ENCODE results near the gene GALNT12.

GALNT12 gene

DNA sequence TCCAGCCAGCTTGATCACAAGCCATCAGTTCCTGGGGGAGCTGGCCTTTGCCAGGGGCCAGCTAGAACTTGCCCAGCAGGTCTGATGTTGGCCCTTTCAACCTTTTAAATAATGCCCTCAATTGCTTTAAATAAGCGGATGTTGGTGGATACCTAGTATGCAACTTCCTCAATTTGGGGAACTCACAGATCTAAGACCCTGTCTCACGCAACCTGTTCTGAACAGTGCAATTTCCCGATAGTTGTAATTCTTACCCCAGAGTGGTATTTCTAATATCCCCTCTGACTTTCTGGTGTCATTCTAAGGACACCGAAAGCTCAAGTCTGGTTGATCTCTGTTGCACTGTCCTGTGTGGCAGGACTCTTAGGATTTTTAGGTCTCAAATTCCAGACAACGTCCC lies 23.1 kb downstream of the GALNT12 start:
- no peak overlapping the region for H3K4me3 ChIP-seq (ENCODE audit: low read depth, low read length)

DNA sequence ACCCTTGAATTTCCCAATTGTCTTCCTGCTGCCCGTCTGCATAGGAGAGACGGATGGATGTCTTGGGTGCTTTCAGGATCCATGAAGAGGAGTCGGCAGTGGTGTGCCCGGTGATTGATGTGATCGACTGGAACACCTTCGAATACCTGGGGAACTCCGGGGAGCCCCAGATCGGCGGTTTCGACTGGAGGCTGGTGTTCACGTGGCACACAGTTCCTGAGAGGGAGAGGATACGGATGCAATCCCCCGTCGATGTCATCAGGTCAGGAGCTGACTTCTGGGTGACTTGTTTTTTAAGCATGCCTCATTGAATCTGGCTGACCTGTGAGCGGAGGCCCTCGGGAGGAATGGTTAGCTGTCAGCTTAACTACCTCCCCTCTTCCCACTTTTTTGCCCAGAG lies 24.2 kb downstream of the GALNT12 start:
- no peak overlapping the region for H3K4me3 ChIP-seq (ENCODE audit: low read depth, low read length)

DNA sequence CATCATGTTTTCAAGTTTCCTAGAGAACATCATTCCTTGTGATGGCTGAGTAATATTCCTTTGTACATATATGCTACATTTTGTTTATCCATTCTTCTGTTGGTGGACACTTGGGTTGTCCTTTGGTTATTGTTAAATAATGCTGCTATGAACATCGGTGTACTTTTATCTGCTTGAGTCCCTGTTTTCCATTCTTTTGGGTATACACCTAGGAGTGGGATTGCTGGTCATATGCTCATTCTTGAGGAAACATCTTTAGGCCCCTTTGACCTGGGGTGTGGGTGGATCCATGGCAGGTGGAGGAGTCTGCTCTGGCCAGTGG lies 25.3 kb downstream of the GALNT12 start:
- no peak overlapping the region for H3K4me3 ChIP-seq (ENCODE audit: low read depth, low read length)

DNA sequence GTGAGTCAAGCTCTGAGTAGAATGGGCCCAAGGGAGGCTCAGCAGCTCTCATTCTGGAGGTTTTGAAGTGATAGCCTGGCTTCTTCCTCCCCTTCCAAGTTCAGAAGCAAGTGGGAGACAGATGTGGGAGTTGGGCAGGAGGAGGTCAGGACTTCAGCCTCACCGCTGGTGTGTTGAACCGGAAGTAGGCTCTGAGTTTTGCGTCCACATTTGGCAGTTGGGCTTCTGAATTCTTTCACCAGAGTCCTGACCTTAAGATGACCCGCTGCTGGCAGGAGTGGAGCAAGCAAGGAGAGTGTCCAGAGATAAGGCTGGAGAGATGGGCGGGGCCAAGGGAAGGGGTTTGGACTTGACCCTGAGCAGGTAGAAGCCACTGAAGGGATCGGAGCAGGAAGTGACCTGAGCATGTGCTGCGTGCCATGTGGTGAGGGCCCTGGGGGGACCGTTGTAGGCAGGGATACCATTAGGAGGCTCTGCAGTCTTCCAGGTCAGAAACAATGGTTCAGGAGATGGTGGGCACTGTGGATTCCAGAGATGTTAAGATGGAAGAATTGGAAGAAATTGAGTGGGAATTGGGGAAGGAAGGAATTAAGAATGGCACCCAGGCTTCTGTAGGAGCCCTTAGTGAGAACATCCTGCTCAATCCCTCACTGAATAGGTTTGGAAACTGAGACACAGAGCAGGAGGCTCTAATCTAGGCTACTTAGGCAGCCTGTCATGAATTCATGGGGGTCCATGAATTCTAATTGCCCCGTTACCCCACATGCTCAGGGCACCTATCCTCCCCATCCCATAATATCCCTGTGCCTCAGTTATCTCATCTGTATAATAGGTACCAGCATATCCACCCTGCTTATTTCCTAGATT lies 25.9 kb downstream of the GALNT12 start:
- H3K4me3 ChIP-seq (ENCODE audit: low read depth, low read length), result no peak overlapping the region

DNA sequence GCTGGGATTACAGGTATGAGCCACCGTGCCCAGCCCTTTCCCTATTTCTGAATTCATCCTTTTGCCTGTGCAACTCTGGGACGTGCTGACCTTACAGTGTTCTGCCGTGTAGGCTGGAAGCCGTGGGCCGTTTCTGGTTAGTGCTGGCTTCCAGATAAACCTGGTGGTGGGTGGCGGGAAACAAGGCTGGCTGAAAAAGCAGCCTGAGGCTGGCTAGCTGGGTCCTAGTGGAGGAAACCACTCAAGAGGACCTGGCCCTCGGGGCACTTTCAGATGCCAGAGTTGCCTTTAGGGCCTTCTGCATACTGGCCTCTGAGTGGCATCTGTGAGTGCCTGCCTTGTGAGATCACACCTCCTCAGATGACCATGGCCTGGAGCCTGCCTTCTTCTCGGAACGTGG lies 26.9 kb downstream of the GALNT12 start:
- H3K4me3 ChIP-seq (ENCODE audit: low read depth, low read length), result no peak overlapping the region

DNA sequence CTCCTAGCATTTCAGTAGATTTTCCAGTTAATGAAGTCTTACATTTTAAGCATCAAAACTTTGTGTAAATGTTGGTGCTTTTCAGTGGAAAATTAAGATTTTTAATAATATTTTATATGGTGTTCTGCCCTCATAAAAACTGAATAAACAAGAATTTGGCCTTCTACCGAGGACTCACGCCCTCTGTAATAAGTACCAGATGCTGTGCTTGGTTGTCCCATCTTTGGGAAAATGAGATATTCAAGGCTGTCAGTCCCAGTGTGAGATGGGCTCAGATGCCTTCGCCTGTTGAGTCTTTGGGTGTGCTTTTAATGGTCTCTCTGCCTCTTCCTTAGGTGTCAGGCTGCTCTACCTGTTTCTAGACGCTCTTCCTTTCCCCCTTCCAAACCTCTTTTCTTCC lies 28.7 kb downstream of the GALNT12 start:
- no peak overlapping the region for H3K4me3 ChIP-seq (ENCODE audit: low read depth, low read length)

DNA sequence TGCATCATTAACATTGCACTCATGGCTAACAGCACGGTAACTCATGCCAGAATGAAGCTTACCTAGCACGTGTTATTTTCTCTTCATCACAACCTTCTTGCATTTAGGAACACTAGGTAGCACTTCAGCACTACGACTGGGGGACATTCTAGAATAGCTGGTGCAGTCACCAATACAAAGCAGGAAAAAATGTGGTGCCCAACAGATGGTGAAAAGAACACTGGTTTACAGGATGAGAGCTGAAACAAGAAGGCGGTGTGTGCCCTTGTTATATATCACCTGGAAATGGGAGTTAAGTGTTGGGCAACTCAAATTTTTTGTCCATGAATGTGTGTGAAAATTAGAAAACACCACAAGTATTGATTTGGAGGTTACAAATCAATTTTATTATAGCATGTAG lies 30.0 kb downstream of the GALNT12 start:
- H3K4me3 ChIP-seq (ENCODE audit: low read depth, low read length), result no peak overlapping the region

DNA sequence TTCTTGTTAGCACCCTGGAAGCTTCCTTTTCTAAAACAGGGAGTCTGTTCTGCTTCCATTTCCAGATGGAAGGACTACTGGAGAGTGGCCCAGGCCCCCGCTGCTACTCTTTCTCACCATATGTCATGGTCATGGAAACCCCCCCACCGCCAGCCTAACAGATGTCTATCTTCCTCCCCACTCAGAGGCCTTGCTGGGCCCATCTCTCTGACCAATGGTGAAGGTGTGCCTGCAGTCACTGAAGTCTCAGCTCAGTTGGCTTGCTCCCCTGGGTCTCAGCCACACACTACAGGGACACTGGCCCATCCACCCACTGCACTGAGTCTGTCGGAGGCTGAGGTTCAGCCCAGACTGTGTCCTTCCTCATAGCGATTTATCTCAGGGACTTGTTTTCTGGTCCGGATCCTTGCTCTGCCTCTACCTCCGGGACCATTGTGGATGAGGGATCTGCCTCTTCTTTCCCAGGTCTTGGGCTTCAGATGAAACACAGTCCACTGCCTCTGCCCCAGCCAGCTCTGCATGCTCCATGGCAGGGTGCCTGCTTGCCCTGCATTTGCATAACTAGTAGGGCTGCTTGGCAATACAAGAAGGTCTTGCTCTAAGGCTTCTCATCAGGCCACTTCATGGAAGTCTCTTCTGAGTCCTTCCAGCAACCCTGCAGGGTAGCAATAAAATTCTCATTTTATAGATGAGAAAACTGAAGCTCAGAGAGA lies 30.8 kb downstream of the GALNT12 start:
- H3K4me3 ChIP-seq (ENCODE audit: low read depth, low read length), result no peak overlapping the region

DNA sequence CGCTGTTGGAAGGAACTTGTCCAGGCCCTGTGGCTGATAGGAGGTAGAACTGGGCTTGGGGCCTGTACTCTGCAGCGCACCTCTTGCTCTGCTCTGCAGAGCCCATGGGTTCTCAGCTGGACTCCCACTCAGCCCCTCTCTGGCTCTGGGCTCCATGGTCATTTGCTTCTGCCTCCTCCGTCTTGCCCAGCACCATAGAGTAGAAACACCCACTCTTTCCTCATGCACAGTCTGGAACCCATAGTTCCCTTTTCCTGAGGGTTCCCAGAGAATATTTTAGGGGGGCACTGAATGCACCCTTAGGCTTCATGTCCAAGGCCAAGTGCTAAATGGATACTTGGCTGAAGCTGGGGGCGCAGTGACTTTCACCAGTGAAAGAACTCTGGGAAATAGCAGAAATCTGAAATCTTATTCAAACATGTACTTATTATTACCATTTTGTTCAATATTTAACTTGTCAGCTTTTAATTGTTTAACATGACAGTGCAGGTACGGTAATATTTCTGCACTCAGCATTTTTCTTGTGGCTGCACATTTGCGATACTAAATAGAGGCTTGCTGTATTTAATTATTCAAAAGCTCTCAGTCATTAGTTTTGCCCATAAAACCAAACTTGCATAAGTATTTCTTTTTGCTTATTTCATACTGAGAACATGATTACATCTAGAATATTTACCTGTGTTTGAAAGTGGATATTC lies 31.5 kb downstream of the GALNT12 start:
- no peak overlapping the region for H3K4me3 ChIP-seq (ENCODE audit: low read depth, low read length)

DNA sequence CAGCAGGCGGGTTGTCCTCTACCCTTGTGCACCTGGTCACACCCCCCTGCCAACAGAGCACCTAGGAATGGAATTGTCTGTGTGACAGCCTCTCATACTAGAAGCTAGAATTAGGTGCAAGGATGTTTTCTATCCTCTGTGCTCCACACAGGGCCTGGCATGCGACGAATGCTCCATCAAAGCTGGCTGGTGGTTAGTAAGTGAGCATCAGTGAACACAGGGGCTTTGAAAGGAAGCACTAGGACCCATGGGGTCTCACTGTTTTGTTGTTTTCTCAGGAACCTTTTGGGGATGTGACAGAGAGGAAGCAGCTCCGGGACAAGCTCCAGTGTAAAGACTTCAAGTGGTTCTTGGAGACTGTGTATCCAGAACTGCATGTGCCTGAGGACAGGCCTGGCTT lies 32.3 kb downstream of the GALNT12 start:
- no peak overlapping the region for H3K4me3 ChIP-seq (ENCODE audit: low read depth, low read length)

DNA sequence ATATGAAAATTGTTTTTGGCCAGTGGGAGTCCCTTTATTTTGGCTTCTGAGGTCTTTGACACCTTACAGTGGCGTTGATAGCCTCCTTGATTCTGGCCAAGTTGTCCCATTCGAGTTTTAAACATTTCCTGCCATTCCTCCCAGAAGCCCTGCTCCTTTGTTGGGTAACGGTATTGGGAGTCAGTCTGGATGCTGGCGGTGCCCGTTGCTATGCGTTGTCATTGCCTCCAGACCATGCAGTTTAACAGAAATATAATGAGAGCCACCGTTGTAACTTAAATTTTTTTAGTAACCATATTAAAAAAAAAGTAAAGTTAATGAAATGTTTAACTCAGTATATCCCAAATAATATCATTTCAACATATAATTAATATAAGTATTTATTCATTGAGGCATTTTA lies 35.0 kb downstream of the GALNT12 start:
- no peak overlapping the region for H3K4me3 ChIP-seq (ENCODE audit: low read depth, low read length)

DNA sequence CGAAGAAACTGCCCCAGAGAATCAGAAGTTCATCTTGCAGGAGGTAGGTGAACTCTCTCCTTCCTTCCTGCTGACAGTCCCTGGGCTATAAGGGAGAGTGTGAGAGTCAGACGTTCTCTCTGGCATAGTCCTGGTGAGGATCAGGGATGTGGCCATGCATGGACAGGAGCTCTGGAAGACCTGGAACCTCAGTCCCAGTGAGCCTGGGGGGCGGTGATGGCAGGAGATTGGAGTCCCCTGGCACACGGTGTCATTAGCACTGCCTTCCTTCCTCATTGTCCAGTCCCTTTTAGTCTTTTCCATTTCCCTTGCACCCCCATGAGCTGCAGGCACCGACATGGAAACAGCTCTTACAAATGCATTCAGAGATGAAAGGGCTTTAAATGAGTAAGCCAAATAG lies 38.6 kb downstream of the GALNT12 start:
- no peak overlapping the region for H3K4me3 ChIP-seq (ENCODE audit: low read depth, low read length)

DNA sequence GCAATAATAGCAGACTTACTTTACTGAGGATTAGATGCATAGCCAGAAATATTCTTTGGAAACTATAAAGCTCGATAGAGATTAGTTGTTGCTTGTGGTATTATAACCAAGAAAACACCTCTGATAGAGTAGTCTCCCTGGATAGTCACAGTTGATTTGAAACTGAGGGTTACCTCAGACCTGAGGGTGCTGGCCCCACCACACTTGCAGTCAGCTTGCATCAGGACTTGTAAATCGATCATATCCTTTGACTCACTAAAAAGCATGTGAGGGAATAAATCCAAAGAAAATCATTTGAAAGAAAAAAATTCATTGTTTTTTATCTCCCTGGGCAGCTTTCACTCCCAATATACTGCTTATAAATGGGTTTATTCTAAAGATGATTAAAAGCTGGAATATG lies 39.4 kb downstream of the GALNT12 start:
- H3K4me3 ChIP-seq (ENCODE audit: low read depth, low read length), result no peak overlapping the region

DNA sequence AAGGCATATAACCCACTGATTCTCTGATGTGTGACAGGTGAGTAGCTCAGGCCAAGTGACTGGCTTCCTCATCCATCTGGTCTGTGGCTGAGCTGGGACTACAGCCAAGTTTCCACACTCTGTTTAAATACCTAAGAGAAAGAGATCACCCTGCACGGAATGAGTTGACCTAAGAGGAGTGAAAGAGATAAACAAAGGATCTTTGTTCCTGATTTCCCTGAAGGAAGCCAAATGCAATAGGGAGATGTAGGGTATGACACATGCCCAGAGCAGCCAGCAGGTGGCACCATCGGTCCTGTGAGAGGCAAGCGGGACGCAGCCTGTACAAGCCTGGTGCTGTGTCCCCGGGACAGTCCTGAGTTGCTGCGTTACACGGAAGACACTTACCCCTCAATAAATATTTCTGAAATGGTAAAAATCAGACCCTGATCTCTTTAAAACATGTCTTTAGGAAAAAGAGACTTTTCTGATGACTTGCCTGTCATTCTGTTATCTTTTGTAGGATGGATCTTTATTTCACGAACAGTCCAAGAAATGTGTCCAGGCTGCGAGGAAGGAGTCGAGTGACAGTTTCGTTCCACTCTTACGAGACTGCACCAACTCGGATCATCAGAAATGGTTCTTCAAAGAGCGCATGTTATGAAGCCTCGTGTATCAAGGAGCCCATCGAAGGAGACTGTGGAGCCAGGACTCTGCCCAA lies 41.1 kb downstream of the GALNT12 start:
- H3K4me3 ChIP-seq (ENCODE audit: low read depth, low read length), result no peak overlapping the region

DNA sequence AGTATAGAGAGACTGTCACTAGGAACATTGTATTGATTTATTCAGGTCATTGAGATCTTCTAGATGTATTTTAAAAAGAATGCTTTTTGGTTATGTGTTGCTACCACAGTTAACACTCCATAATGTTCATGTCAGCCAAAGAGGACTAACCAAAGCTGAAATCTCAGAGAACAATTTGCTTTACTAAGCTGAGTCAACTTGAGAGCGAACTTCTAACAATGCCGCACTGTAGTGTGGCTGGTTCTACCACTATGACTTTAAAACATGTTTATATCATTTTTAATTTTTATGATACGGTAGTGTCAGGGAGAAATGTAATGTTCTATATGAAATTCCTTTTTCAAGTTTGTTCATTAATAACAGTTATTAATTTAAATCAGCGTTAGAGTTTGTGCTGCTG lies 42.1 kb downstream of the GALNT12 start:
- H3K4me3 ChIP-seq (ENCODE audit: low read depth, low read length), result no peak overlapping the region

DNA sequence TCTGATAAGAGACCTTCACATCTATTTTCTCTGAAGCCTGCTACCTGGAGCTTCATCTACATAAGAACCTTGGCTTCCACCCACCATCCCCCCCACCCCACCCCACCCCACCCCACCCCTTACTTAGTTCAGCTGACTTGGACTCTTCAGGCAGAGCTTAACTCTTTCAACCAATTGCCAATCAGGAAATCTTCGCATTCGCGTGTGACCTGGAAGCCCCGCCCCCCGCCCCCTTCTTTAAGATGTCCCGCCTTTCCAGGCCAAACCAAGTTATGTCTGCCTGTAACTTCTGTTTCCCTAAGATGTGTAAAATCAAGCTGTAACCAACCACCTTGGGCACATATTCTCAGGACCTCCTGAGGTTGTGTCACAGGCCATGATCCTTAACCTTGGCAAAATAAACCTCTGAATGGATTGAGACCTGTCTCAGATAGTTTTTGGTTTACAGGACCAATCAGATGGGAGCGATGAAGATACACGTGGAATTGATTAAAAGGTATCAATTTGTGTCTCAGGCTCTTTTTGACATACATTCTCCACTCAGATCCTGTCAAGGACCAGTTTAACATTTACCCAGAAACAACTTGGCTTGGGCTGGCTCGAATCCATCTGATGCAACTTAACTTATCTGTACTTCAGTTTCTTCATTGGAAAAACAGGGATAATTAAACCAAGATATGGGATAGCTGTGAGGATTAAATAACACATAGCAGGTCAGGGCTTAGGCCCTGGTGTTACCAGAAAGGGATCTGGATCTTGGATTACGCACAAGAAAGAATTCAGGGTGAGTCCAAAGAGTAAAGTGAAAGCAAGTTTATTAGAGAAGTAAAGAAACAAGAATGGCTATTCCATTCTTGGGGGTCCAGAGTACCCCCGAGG lies 43.6 kb downstream of the GALNT12 start:
- no peak overlapping the region for H3K4me3 ChIP-seq (ENCODE audit: low read depth, low read length)

DNA sequence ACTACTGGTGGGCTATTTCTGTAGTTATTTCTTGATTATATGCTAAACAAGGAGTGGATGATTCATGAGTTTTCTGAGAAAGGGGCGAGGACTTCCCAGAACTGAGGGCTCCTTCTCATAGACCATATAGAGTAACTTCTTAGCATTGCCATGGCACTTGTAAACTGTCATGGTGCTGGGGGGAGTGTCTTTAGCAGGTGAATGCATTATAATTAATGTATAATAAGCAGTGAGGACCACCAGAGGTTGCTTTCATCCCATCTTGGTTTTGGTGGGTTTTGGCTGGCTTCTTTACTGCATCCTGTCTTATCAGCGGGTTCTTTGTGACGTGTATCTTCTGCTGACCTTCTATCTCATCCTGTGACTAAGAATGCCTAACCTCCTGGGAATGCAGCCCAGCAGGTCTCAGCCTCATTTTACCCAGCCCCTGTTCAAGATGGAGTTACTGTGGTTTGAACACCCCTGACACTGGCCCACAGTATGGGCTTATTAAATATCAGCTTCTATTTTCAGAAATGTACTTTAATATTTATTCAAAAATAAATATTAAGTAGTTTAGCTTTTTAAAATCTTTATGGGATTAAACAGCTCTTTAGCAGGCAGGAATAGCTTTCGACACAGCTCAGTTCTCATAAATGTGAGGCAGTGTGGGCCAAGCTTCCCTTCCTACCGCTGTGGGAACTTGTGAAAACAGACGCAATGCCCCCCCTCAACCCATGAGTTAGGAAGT lies 44.4 kb downstream of the GALNT12 start:
- H3K4me3 ChIP-seq (ENCODE audit: low read depth, low read length), result no peak overlapping the region

DNA sequence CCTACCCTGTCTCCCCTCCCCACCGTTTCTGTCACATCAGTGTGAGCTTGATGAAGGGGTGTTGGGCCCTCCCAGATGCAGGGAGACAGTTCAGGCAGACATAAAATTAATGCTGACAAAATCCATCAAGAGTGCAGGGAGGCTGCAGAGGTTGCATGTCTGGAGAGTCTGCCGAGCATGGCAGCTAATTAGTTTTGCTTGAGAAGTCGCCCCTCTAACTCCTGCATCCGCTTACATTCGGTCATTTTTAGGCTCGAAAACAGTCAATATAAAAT lies 44.9 kb downstream of the GALNT12 start:
- no peak overlapping the region for H3K4me3 ChIP-seq (ENCODE audit: low read depth, low read length)

DNA sequence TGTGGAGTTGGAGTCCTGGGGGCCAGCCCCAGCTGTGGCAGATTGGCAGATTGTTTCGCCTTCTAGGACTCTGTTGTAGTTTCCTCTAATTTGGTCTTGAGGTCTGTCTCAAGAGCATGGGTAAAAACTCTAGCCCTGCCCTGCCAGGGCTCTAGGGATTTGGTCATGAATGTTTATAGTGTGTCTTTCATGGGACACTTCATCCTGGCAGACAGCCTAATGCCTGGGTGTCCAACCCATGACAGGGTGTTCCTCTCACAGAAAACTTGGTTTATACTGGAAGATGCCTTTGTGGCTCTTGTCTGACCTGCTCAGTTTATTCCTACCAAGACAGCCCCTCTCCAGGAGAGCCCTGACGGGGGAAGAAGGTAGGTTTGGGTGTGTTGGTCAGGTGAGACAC lies 45.5 kb downstream of the GALNT12 start:
- no peak overlapping the region for H3K4me3 ChIP-seq (ENCODE audit: low read depth, low read length)

DNA sequence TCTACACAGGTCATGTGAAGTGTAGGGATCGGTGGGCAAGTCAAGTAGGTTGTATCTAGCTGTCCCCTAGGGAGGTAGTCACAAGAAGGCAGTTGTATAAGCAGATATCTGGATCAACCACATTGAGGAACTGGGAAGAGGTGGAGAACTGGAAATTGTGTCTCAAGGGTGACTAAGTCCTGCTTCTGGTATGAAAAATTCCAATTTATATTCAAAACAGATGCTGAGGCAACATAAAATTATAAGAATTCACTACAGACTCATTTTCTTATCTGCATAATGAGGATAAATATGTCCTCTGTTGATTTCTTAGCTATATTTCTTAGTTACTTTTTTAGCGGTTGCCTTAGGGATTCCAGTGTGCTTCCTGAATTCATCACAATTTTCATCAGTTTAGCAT lies 46.8 kb downstream of the GALNT12 start:
- H3K4me3 ChIP-seq (ENCODE audit: low read depth, low read length), result no peak overlapping the region

Data from iPS-11a (cell line).